Esophagus squamous epithelium (tissue), 5 donors: ENCODE results near the gene SERPINA6. TPM values are rescaled to one million over a fixed set of nuclear protein-coding genes. Genes with fewer than 3 reads are reported as not detected.

ENCODE experiments used
- DNase-seq: peaks from one replicate; lab custom pipeline; 2025; lab: John Stamatoyannopoulos, UW
- H3K27ac ChIP-seq, 4 donors: fragments of 200-600 bp; sonication (generic); one replicate each; pipeline ENCODE4 v1.5.1; 2016 to 2019; ENCODE audit warnings: mild to moderate bottlenecking in 1 of 4
- H3K27me3 ChIP-seq, 4 donors: fragments of 200-600 bp; sonication (generic); 1 replicate in 3 of 4; 2 replicates in 1 of 4; pipeline versions ENCODE4 v1.5.1 to v1.6.0; 2017 to 2021; ENCODE audit warnings: antibody characterized with exemption in 1 of 4
- H3K36me3 ChIP-seq, 3 donors: fragments of 200-600 bp; sonication (generic); one replicate each; pipeline ENCODE4 v1.5.1; 2016 to 2019
- H3K4me1 ChIP-seq, 3 donors: fragments of 200-600 bp; sonication (generic); one replicate each; pipeline ENCODE4 v1.5.1; 2017 to 2019
- H3K4me3 ChIP-seq, 4 donors: fragments of 200-600 bp; sonication (generic); 1 replicate in 3 of 4; 2 replicates in 1 of 4; pipeline ENCODE4 v1.5.1; 2016 to 2019; ENCODE audit warnings: mild to moderate bottlenecking in 2 of 4, moderate library complexity in 1 of 4
- H3K9me3 ChIP-seq, 3 donors: fragments of 200-600 bp; sonication (generic); one replicate each; pipeline ENCODE4 v1.5.1; 2016 to 2019
- POLR2A ChIP-seq, 4 donors: fragments of 450-650 bp; IDR thresholded peaks; one replicate each; pipeline ENCODE4 v1.6.1; 2017; ENCODE audit warnings: antibody characterized with exemption in 4 of 4, mild to moderate bottlenecking in 4 of 4, moderate library complexity in 3 of 4
- WGBS, 2 donors: methylation state at CpG; one replicate each; pipeline ENCODE4 v1.1.5; 2018; 5-methylcytosine and 5-hydroxymethylcytosine counted together
- intact Hi-C: fragments of 100-400 bp; cut with DNase I; formaldehyde crosslinking; loops from one replicate; pipeline ENCODE4 v1.15.0; 2022
- total RNA-seq, 4 donors: library from RNA; depleted of rRNA; stranded (reverse); fragments of >200 nt; gene quantifications; one replicate each; pipeline ENCODE4 v1.1.0, GENCODE V29; 2016
- TF ChIP-seq, protein P1 (sequence below), 6 experiments: fragments of 450-650 bp in 4 of 6; fragments of 200-600 bp in 2 of 6; sonication (generic) in 2 of 6; IDR thresholded peaks; one replicate each; pipeline ENCODE4 v1.5.1; 2016 to 2019; ENCODE audit warnings: antibody characterized with exemption in 6 of 6, mild to moderate bottlenecking in 4 of 6, moderate library complexity in 4 of 6
- donor health status: DM: yes; HTN: yes; CAD: no.

Gene SERPINA6
- total RNA-seq, 4 donors from 2014 or later, result not detected

GRCh38 chr14:94332063-94332583 lies 9.0 kb upstream of the SERPINA6 start:
- intact Hi-C loops, result no loop called here
- 67 to 70% methylated on average over 7 of the region's 7 CpGs for WGBS, 2 donors
- Histone ChIP-seq H3K27me3 (peaks cover 0 to 7% (median 0%) of the 10 kb centered on the region in 4 donors), H3K36me3 (no peaks in the 10 kb centered on the region), H3K4me1 (peaks cover 0 to 6% (median 0%) of the 10 kb centered on the region in 3 donors), H3K9me3 (no peaks in the 10 kb centered on the region), H3K27ac (no peak overlapping the region), H3K4me3 (no peak overlapping the region)
- TF ChIP-seq POLR2A (IDR thresholded peaks at IDR 0.05), result no peak
- TF ChIP-seq, protein P1, sequence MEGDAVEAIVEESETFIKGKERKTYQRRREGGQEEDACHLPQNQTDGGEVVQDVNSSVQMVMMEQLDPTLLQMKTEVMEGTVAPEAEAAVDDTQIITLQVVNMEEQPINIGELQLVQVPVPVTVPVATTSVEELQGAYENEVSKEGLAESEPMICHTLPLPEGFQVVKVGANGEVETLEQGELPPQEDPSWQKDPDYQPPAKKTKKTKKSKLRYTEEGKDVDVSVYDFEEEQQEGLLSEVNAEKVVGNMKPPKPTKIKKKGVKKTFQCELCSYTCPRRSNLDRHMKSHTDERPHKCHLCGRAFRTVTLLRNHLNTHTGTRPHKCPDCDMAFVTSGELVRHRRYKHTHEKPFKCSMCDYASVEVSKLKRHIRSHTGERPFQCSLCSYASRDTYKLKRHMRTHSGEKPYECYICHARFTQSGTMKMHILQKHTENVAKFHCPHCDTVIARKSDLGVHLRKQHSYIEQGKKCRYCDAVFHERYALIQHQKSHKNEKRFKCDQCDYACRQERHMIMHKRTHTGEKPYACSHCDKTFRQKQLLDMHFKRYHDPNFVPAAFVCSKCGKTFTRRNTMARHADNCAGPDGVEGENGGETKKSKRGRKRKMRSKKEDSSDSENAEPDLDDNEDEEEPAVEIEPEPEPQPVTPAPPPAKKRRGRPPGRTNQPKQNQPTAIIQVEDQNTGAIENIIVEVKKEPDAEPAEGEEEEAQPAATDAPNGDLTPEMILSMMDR (IDR thresholded peaks at IDR 0.05), result no peak
- no peak for DNase-seq

DNA sequence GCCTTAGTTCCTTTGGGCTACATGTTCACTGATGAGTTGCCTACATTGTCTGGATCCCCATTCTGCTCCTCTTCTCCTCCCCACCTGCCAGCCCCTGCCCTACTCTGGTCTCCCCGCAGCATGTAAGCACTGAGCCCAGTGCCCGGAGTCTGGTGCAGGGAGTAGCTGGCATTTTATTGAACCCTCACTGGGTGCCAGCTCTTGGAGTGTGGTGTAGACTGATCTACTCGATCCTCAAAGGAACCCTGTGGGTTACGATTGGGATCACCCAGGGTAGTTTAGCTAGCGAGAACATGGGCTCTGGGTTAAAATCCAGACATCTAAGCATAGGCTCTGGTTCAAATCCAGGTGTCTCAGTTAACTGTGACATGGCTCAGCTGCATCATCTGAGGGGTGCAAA lies 8.3 kb upstream of the SERPINA6 start:
- Histone ChIP-seq H3K36me3 (no peaks in the 10 kb centered on the region), H3K4me1 (peaks cover 0 to 6% (median 0%) of the 10 kb centered on the region in 3 donors), H3K9me3 (no peaks in the 10 kb centered on the region), H3K4me3 (no peak overlapping the region), H3K27me3 (peaks cover 0 to 7% (median 0%) of the 10 kb centered on the region in 4 donors), H3K27ac (no peak overlapping the region)
- DNase-seq, result no peak
- WGBS, 2 donors, result 95 to 100% methylated on average over 1 to 4 of the region's 5 CpGs
- TF ChIP-seq, protein P1 (IDR thresholded peaks at IDR 0.05), result no peak
- no peak for TF ChIP-seq POLR2A (IDR thresholded peaks at IDR 0.05)
- intact Hi-C loops, result no loop called here

- H3K9me3 ChIP-seq, result no peaks in the 10 kb centered on the region
- intact Hi-C loops, result no loop called here
- H3K4me3 ChIP-seq, result no peak overlapping the region
- TF ChIP-seq, protein P1 (IDR thresholded peaks at IDR 0.05), result no peak
- H3K36me3 ChIP-seq, result no peaks in the 10 kb centered on the region
- H3K4me1 ChIP-seq, result peaks cover 0 to 6% (median 0%) of the 10 kb centered on the region in 3 donors
- no peak for DNase-seq
- peaks cover 0 to 7% (median 0%) of the 10 kb centered on the region in 4 donors for H3K27me3 ChIP-seq
- WGBS, 2 donors, result 50 to 67% methylated on average over 1 to 2 of the region's 2 CpGs
- no peak overlapping the region for H3K27ac ChIP-seq
Measured at GRCh38 chr14:94330857-94331256, 7.7 kb upstream of the SERPINA6 start.

- Histone ChIP-seq H3K9me3 (no peaks in the 10 kb centered on the region), H3K4me1 (peaks cover 0 to 6% (median 0%) of the 10 kb centered on the region in 3 donors), H3K4me3 (no peak overlapping the region), H3K27ac (no peak overlapping the region), H3K36me3 (no peaks in the 10 kb centered on the region), H3K27me3 (peaks cover 0 to 7% (median 0%) of the 10 kb centered on the region in 4 donors)
- TF ChIP-seq, protein P1 (IDR thresholded peaks at IDR 0.05), result no peak
- TF ChIP-seq POLR2A (IDR thresholded peaks at IDR 0.05), result no peak
- intact Hi-C loops, result no loop called here
- no peak for DNase-seq
- 75 to 93% methylated on average over 3 of the region's 3 CpGs for WGBS, 2 donors
Measured at GRCh38 chr14:94330432-94330831, 7.3 kb upstream of the SERPINA6 start.

GRCh38 chr14:94329857-94330256 lies 6.7 kb upstream of the SERPINA6 start:
- TF ChIP-seq, protein P1 (IDR thresholded peaks at IDR 0.05), result no peak
- TF ChIP-seq POLR2A (IDR thresholded peaks at IDR 0.05), result no peak
- Histone ChIP-seq H3K9me3 (no peaks in the 10 kb centered on the region), H3K27me3 (peaks cover 0 to 7% (median 0%) of the 10 kb centered on the region in 4 donors), H3K36me3 (no peaks in the 10 kb centered on the region), H3K4me1 (peaks cover 0 to under 1% (median 0%) of the 10 kb centered on the region in 3 donors), H3K4me3 (no peak overlapping the region), H3K27ac (no peak overlapping the region)
- no peak for DNase-seq
- 88 to 91% methylated on average over 4 of the region's 4 CpGs for WGBS, 2 donors
- intact Hi-C loops, result no loop called here
